Esophagus muscularis mucosa (tissue), 4 donors: Measurements from ENCODE around the gene RASSF1. TPM values are rescaled to one million over a fixed set of nuclear protein-coding genes. Genes with fewer than 3 reads are reported as not detected.

Experiments
- DNase-seq: peaks from one replicate; pipeline ENCODE4 v3.0.0-alpha.2; 2017; ENCODE audit errors: extremely low spot score
- H3K27ac ChIP-seq, 4 donors: fragments of 200-600 bp; sonication (generic); replicated peaks in 1 of 4; 1 replicate in 3 of 4; 2 replicates in 1 of 4; pipeline ENCODE4 v1.5.1; 2016 to 2019; ENCODE audit warnings: mild to moderate bottlenecking in 1 of 4
- H3K27me3 ChIP-seq, 4 donors: fragments of 200-600 bp; sonication (generic); one replicate each; pipeline versions ENCODE4 v1.5.1 to v1.6.0; 2016 to 2019
- H3K36me3 ChIP-seq, 4 donors: fragments of 200-600 bp; sonication (generic); one replicate each; pipeline ENCODE4 v1.5.1; 2016 to 2019
- H3K4me1 ChIP-seq, 4 donors: fragments of 200-600 bp; sonication (generic); one replicate each; pipeline ENCODE4 v1.5.1; 2016 to 2019
- H3K4me3 ChIP-seq, 4 donors: fragments of 200-600 bp; sonication (generic); 1 replicate in 2 of 4; 2 replicates in 2 of 4; pipeline ENCODE4 v1.5.1; 2016 to 2019; ENCODE audit warnings: mild to moderate bottlenecking in 4 of 4, moderate library complexity in 1 of 4
- H3K9me3 ChIP-seq, 4 donors: fragments of 200-600 bp; sonication (generic); 1 replicate in 3 of 4; 2 replicates in 1 of 4; pipeline ENCODE4 v1.5.1; 2016 to 2019
- CTCF ChIP-seq, 3 experiments: fragments of 200-600 bp in 2 of 3; fragments of 450-650 bp in 1 of 3; sonication (generic) in 2 of 3; IDR thresholded peaks; one replicate each; pipeline ENCODE4 v1.5.1; 2017 to 2019; ENCODE audit warnings: antibody characterized with exemption in 3 of 3, mild to moderate bottlenecking in 2 of 3, moderate library complexity in 1 of 3
- EP300 ChIP-seq: sonication (generic); formaldehyde crosslinking; IDR thresholded peaks from one replicate; pipeline ENCODE4 v1.6.1; 2017; ENCODE audit warnings: antibody characterized with exemption
- POLR2A ChIP-seq: fragments of 450-650 bp; IDR thresholded peaks from one replicate; pipeline ENCODE4 v1.6.1; 2017; ENCODE audit warnings: antibody characterized with exemption, moderate library complexity, mild to moderate bottlenecking, low read depth
- POLR2AphosphoS5 ChIP-seq, 2 donors: sonication (generic); formaldehyde crosslinking; IDR thresholded peaks; one replicate each; pipeline ENCODE4 v1.6.1; 2017; ENCODE audit warnings: antibody characterized with exemption in 2 of 2
- WGBS: methylation state at CpG from one replicate; pipeline ENCODE4 v1.1.5; 2018; 5-methylcytosine and 5-hydroxymethylcytosine counted together
- intact Hi-C: fragments of 100-400 bp; cut with DNase I; formaldehyde crosslinking; loops from one replicate; pipeline ENCODE4 v1.15.1; 2023
- total RNA-seq, 4 donors: library from RNA; depleted of rRNA; stranded (reverse); fragments of >200 nt; gene quantifications; one replicate each; pipeline versions ENCODE4 v1.1.0 to v1.2.1, GENCODE V29; 2016

RASSF1 gene
- total RNA-seq, 4 donors from 2014 or later, result 28.7 to 44.2 (median 33.2) TPM

DNA sequence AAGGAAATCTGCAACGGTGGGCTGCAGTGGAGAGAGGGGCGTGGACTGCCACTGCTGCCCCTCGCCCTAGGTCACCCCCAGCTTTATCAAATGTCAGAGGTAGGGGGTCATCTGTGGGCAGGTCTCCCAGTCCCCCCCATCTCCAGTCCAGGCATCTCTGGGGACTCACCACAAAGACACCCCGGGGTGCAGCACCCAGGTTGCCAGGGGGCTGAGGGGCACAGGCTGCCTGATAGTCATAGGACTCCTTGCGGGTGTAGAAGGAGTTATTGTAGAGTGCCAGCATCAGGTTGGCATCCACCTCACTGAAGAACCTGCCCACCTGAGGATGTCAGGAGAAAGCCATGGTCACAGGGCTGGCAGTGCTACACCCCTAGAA is 25.2 kb upstream of the RASSF1 start:
- H3K9me3 ChIP-seq, result no peaks in the 10 kb centered on the region
- H3K27me3 ChIP-seq, result no peaks in the 10 kb centered on the region
- TF ChIP-seq CTCF (IDR thresholded peaks at IDR 0.05), result no peak
- TF ChIP-seq POLR2AphosphoS5 (IDR thresholded peaks at IDR 0.05), result no peak
- TF ChIP-seq EP300, result no peak
- TF ChIP-seq POLR2A, result no peak
- peaks cover 14 to 23% (median 21%) of the 10 kb centered on the region in 4 donors for H3K4me1 ChIP-seq
- H3K4me3 ChIP-seq, result peak overlapping the region; percentile 58 to 84 (median 64)
- no peak for DNase-seq
- intact Hi-C loops, result no loop called here
- H3K36me3 ChIP-seq, result no peaks in the 10 kb centered on the region
- 90% methylated on average over 5 of the region's 5 CpGs for WGBS
- H3K27ac ChIP-seq, result peak overlapping the region; percentile 56 to 79 (median 72)

- H3K27ac ChIP-seq, result peak overlapping the region; percentile 56 to 79 (median 72)
- H3K27me3 ChIP-seq, result no peaks in the 10 kb centered on the region
- DNase-seq, result peak; percentile 94
- TF ChIP-seq EP300 (no peak), POLR2AphosphoS5 (IDR thresholded peaks at IDR 0.05) (peak; percentile 67 to 68)
- H3K9me3 ChIP-seq, result no peaks in the 10 kb centered on the region
- 50% methylated on average over 27 of the region's 53 CpGs for WGBS
- H3K4me3 ChIP-seq, result peak overlapping the region; percentile 58 to 84 (median 64)
- H3K36me3 ChIP-seq, result no peaks in the 10 kb centered on the region
- peaks cover 14 to 23% (median 21%) of the 10 kb centered on the region in 4 donors for H3K4me1 ChIP-seq
- intact Hi-C loops, result no loop called here
Measured at GRCh38 chr3:50365080-50365841, 24.6 kb upstream of the RASSF1 start.

DNA sequence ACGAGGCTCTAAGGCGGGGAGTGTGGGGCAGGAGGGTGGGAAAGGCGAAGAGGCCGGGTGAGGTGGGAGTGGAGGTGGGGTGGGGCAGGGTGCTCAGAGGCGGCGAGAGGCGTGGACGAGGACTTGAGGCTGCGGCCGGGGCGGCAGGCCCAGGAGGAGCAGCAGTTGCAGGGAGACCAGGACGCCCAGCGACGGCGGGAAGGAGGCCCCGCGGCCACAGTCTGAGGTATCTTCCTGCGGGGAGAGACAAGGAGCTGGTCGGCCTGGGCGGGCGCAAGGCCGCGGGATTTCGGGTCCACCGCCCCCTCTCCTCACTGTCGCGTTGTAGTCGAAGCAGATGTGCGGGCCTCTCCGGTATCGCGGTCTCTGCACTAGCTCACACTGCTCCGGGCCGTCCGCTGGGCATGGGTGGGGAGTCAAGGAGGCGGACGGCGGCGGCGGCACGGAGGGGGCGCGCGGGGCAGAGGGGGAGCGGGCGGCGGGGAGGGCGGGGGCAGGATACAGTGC is 24.0 kb upstream of the RASSF1 start:
- H3K4me1 ChIP-seq, result peaks cover 17 to 28% (median 25%) of the 10 kb centered on the region in 4 donors
- WGBS, result 80% methylated on average over 1 of the region's 48 CpGs
- TF ChIP-seq POLR2AphosphoS5 (IDR thresholded peaks at IDR 0.05) (no peak), EP300 (no peak), CTCF (IDR thresholded peaks at IDR 0.05) (no peak), POLR2A (no peak)
- DNase-seq, result no peak
- H3K4me3 ChIP-seq, result peak overlapping the region; percentile 58 to 84 (median 64)
- H3K27ac ChIP-seq, result peak overlapping the region; percentile 56 to 79 (median 72)
- H3K36me3 ChIP-seq, result no peaks in the 10 kb centered on the region
- H3K27me3 ChIP-seq, result no peaks in the 10 kb centered on the region
- intact Hi-C loops, result no loop called here
- H3K9me3 ChIP-seq, result no peaks in the 10 kb centered on the region

- Histone ChIP-seq H3K4me3 (peak overlapping the region; percentile 70 to 77 (median 74)), H3K9me3 (no peaks in the 10 kb centered on the region), H3K27ac (peak overlapping the region in 2 of 4 donors; percentile 31 to 85), H3K27me3 (no peaks in the 10 kb centered on the region), H3K36me3 (peaks cover 5 to 35% (median 17%) of the 10 kb centered on the region in 4 donors), H3K4me1 (peaks cover 45 to 60% (median 51%) of the 10 kb centered on the region in 4 donors)
- no peak for DNase-seq
- intact Hi-C loops, result no loop called here
- no peak for TF ChIP-seq POLR2AphosphoS5 (IDR thresholded peaks at IDR 0.05)
- TF ChIP-seq POLR2A, result no peak
- no peak for TF ChIP-seq CTCF (IDR thresholded peaks at IDR 0.05)
- no peak for TF ChIP-seq EP300
- 54% methylated on average over 5 of the region's 8 CpGs for WGBS
Measured at GRCh38 chr3:50359760-50360110, 19.1 kb upstream of the RASSF1 start.

DNA sequence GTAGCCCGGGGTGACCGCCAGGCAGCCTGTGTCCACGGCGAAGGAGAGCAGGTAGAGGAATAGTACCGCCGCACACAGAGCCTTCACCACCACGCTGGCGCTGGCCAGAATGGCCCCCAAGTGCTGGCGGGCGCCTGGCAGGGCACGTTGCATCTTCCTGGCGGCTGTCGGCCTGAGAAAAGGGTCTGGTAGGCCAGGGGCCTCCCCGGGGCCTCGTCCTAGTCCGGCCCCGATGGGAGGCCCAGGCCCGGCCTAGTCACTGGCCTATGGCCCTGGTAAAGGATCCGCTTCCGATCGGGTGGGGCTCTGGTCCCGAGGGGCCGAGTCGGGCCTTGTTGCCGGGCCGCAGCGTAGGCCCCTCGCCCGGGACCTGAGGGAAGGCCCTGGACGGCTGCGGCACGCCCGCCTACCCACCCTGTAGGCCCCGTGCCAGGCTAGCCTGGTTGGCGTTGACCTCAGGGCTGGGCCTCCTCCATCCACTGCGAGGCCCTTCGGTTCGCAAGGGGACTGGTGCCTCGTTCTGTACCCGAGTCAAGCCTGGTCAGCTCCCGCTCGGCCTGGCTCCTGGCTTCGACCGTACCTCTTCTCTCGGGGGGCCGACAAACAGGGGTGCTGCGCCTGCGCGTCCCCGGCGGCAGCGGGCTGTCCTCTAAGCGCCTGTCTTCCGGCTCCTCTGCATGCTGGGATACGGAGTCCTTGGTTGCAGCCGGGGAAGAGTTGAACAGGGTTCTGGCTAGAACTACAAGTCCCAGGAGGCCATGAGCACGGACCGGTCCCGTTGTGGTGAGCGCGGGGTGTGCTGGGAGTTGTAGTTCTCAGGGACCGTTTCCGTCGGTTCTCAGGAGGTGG is 18.5 kb upstream of the RASSF1 start, which contains the start of gene TMEM115:
Gene TMEM115, minus strand, starts transcription at position 611 of the 849 bp plus-strand sequence. Its CDS starts 458 bp downstream, at position 153.
- Histone ChIP-seq H3K27me3 (no peaks in the 10 kb centered on the region), H3K4me1 (peaks cover 40 to 57% (median 45%) of the 10 kb centered on the region in 4 donors), H3K4me3 (peak within 1 kb of the TSS; percentile 70 to 77 (median 74)), H3K9me3 (no peaks in the 10 kb centered on the region), H3K27ac (peak within 1 kb of the TSS; percentile 85 to 91 (median 86)), H3K36me3 (peaks cover 10 to 41% (median 23%) of the 10 kb centered on the region in 4 donors)
- peak; percentile 99 for DNase-seq
- intact Hi-C loops, result no loop called here
- 0% methylated on average over 6 of the region's 64 CpGs for WGBS
- TF ChIP-seq EP300, result no peak
- TF ChIP-seq CTCF (IDR thresholded peaks at IDR 0.05), result peak in 1 of 3 experiments; percentile 30
- TF ChIP-seq POLR2AphosphoS5 (IDR thresholded peaks at IDR 0.05), result peak; percentile 92 to 94
- TF ChIP-seq POLR2A, result peak; percentile 66
